GM23338 (cell line): ENCODE measurements around the gene PGBD5. TPM values are rescaled to one million over a fixed set of nuclear protein-coding genes. Genes with fewer than 3 reads are reported as not detected.

Source experiments
- ATAC-seq: fragments of 200-7000 bp; cut with Tn5 transposase; 3 replicates; pipeline ENCODE4 v1.9.1; 2020
- DNase-seq: peaks from one replicate; pipeline ENCODE4 v3.0.0-alpha.2; 2015; ENCODE audit warnings: low spot score
- H2AFZ ChIP-seq: fragments of 200-600 bp; sonication (generic); 2 replicates; pipeline ENCODE4 v1.8.0; 2016; ENCODE audit warnings: antibody characterized with exemption, mild to moderate bottlenecking, moderate library complexity
- H3F3A ChIP-seq: fragments of 200-600 bp; sonication (generic); replicated peaks from 2 replicates; pipeline ENCODE4 v1.8.0; 2017; ENCODE audit warnings: antibody characterized with exemption, mixed run types, low read depth
- H3K27ac ChIP-seq: fragments of 200-600 bp; sonication (generic); 2 replicates; pipeline ENCODE4 v1.6.1; 2016; ENCODE audit warnings: low read depth
- H3K27me3 ChIP-seq: fragments of 200-600 bp; sonication (generic); 2 replicates; pipeline ENCODE4 v1.8.0; 2016; ENCODE audit warnings: mild to moderate bottlenecking, mixed run types, moderate library complexity; ENCODE audit not compliant: insufficient read depth
- H3K36me3 ChIP-seq: fragments of 200-600 bp; sonication (generic); 2 replicates; pipeline ENCODE4 v1.8.0; 2016; ENCODE audit warnings: mild to moderate bottlenecking; ENCODE audit not compliant: insufficient read depth
- H3K4me1 ChIP-seq: fragments of 200-600 bp; sonication (generic); 2 replicates; pipeline ENCODE4 v1.8.0; 2016; ENCODE audit warnings: mild to moderate bottlenecking, moderate library complexity; ENCODE audit not compliant: insufficient read depth
- H3K4me2 ChIP-seq: fragments of 200-600 bp; sonication (generic); 2 replicates; pipeline ENCODE4 v1.7.1; 2017; ENCODE audit warnings: mixed run types
- H3K4me3 ChIP-seq: fragments of 200-600 bp; sonication (generic); 2 replicates; pipeline ENCODE4 v1.6.1; 2016; ENCODE audit warnings: mixed run types
- H3K79me2 ChIP-seq: fragments of 200-600 bp; sonication (generic); replicated peaks from 2 replicates; pipeline ENCODE4 v1.8.0; 2017; ENCODE audit warnings: mild to moderate bottlenecking; ENCODE audit not compliant: insufficient read depth
- H3K9me2 ChIP-seq: fragments of 200-600 bp; sonication (generic); 2 replicates; pipeline ENCODE4 v1.8.0; 2017; ENCODE audit not compliant: insufficient read depth
- H4K20me1 ChIP-seq: fragments of 200-600 bp; sonication (generic); replicated peaks from 2 replicates; pipeline ENCODE4 v1.8.0; 2017; ENCODE audit warnings: mild to moderate bottlenecking; ENCODE audit not compliant: insufficient read depth
- H3K27ac Mint-ChIP-seq: 2 replicates; pipeline ENCODE4 v1.8.0; 2020; ENCODE audit warnings: inconsistent platforms, mild to moderate bottlenecking, moderate library complexity, mixed read lengths
- H3K27me3 Mint-ChIP-seq: 3 replicates; pipeline ENCODE4 v1.8.0; 2022; ENCODE audit warnings: low read depth, mild to moderate bottlenecking, moderate library complexity, mixed read lengths, inconsistent platforms; ENCODE audit not compliant: insufficient read depth, poor library complexity
- H3K36me3 Mint-ChIP-seq: 3 replicates; pipeline ENCODE4 v1.8.0; 2021; ENCODE audit warnings: low read depth, mild to moderate bottlenecking, inconsistent platforms, moderate library complexity, mixed read lengths
- H3K4me1 Mint-ChIP-seq: 3 replicates; pipeline ENCODE4 v1.8.0; 2020; ENCODE audit warnings: mild to moderate bottlenecking, inconsistent platforms, mixed read lengths
- H3K4me3 Mint-ChIP-seq: 3 replicates; pipeline ENCODE4 v1.8.0; 2021; ENCODE audit warnings: moderate library complexity, mild to moderate bottlenecking, inconsistent platforms, mixed read lengths
- H3K9me3 Mint-ChIP-seq: 3 replicates; pipeline ENCODE4 v1.8.0; 2020; ENCODE audit warnings: moderate library complexity, mild to moderate bottlenecking, inconsistent platforms, mixed read lengths
- NANOG ChIP-seq: IDR thresholded peaks from 2 replicates; pipeline ENCODE4 v1.6.1; 2016; ENCODE audit warnings: antibody characterized with exemption, borderline replicate concordance
- REST ChIP-seq: IDR thresholded peaks from one replicate; pipeline ENCODE4 v1.6.1; 2018; ENCODE audit warnings: antibody characterized with exemption; ENCODE audit not compliant: unreplicated experiment
- ZNF331 ChIP-seq: fragments of 250-450 bp; sonication (Bioruptor Pico); IDR thresholded peaks from 2 replicates; pipeline ENCODE4 v1.5.0; 2020; ENCODE audit warnings: low read depth, mild to moderate bottlenecking, moderate library complexity
- polyA plus RNA-seq: library from polyadenylated mRNA; unstranded; fragments of >200 nt; fragmentation: Nextera tagmentation; extraction: Ambion mirVana; gene quantifications from 2 replicates; pipeline ENCODE4 v1.2.1, GENCODE V29; 2016
- total RNA-seq: library from RNA; depleted of rRNA; stranded (reverse); fragments of >200 nt; shearing (Covaris generic); gene quantifications from 2 replicates; pipeline ENCODE4 v1.2.3, GENCODE V29; 2014
- TF ChIP-seq, protein P1 (sequence below): IDR thresholded peaks from 2 replicates; pipeline ENCODE4 v1.6.1; 2016; ENCODE audit warnings: antibody characterized with exemption
- TF ChIP-seq, protein P2 (sequence below): fragments of 250-450 bp; sonication (Bioruptor Pico); IDR thresholded peaks from 2 replicates; pipeline ENCODE4 v1.5.0; 2020; ENCODE audit warnings: mild to moderate bottlenecking, moderate library complexity

Gene PGBD5
- total and polyA plus RNA-seq, 2 experiments from 2014 or later, result 3.4 to 16.6 TPM

DNA sequence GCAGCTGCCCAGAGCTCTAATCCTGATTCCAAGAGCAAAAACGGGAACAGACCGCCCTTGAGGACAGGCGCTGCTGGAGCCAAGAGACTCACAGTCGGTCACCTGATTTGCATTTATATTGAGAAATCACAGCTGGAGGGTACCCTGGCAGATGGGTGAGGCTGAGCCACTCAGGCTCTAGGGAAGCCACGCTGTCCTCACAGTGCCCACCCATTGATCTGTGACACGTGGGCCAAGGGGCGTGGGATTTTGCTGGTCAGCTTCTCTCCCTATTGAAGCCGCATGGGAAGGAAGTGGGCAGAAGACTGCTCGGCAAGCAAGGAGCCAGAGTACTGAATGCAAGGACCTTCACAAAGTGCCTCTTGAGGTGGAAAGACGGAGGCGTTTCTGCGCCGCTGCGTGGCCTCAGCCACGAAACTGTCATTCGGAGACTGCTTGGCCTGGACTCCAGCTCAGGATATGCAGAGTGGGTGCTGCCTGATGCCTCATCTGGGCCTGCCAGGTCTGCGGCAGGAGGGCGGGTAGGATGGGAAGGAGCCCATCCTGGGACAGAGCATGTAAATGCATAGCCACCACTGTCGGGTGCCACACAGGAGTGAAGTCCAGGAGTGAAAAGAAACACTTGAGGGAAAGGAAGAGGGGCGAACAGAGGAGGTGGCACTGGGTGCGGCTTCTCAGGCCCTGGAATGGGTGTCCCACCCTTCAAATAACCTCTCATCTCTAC is 139.8 kb downstream of the PGBD5 start:
- H3K36me3 Mint-ChIP-seq, result no peaks in the 10 kb centered on the region; the same call in 2 of the 3 replicates
- no peak for DNase-seq
- H3K36me3 ChIP-seq, result no peaks in the 10 kb centered on the region
- no peak overlapping the region for H3K4me3 Mint-ChIP-seq
- H3K9me2 ChIP-seq, result no peaks in the 10 kb centered on the region
- peak; percentile 40 for ATAC-seq
- no peaks in the 10 kb centered on the region for H3K79me2 ChIP-seq
- peaks cover 11% of the 10 kb centered on the region for H3K27me3 Mint-ChIP-seq
- H3K9me3 Mint-ChIP-seq, result no peaks in the 10 kb centered on the region
- no peak overlapping the region for H3K27ac ChIP-seq
- TF ChIP-seq, protein P1, sequence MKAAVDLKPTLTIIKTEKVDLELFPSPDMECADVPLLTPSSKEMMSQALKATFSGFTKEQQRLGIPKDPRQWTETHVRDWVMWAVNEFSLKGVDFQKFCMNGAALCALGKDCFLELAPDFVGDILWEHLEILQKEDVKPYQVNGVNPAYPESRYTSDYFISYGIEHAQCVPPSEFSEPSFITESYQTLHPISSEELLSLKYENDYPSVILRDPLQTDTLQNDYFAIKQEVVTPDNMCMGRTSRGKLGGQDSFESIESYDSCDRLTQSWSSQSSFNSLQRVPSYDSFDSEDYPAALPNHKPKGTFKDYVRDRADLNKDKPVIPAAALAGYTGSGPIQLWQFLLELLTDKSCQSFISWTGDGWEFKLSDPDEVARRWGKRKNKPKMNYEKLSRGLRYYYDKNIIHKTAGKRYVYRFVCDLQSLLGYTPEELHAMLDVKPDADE, result no peak
- no peak for TF ChIP-seq NANOG
- TF ChIP-seq, protein P2, sequence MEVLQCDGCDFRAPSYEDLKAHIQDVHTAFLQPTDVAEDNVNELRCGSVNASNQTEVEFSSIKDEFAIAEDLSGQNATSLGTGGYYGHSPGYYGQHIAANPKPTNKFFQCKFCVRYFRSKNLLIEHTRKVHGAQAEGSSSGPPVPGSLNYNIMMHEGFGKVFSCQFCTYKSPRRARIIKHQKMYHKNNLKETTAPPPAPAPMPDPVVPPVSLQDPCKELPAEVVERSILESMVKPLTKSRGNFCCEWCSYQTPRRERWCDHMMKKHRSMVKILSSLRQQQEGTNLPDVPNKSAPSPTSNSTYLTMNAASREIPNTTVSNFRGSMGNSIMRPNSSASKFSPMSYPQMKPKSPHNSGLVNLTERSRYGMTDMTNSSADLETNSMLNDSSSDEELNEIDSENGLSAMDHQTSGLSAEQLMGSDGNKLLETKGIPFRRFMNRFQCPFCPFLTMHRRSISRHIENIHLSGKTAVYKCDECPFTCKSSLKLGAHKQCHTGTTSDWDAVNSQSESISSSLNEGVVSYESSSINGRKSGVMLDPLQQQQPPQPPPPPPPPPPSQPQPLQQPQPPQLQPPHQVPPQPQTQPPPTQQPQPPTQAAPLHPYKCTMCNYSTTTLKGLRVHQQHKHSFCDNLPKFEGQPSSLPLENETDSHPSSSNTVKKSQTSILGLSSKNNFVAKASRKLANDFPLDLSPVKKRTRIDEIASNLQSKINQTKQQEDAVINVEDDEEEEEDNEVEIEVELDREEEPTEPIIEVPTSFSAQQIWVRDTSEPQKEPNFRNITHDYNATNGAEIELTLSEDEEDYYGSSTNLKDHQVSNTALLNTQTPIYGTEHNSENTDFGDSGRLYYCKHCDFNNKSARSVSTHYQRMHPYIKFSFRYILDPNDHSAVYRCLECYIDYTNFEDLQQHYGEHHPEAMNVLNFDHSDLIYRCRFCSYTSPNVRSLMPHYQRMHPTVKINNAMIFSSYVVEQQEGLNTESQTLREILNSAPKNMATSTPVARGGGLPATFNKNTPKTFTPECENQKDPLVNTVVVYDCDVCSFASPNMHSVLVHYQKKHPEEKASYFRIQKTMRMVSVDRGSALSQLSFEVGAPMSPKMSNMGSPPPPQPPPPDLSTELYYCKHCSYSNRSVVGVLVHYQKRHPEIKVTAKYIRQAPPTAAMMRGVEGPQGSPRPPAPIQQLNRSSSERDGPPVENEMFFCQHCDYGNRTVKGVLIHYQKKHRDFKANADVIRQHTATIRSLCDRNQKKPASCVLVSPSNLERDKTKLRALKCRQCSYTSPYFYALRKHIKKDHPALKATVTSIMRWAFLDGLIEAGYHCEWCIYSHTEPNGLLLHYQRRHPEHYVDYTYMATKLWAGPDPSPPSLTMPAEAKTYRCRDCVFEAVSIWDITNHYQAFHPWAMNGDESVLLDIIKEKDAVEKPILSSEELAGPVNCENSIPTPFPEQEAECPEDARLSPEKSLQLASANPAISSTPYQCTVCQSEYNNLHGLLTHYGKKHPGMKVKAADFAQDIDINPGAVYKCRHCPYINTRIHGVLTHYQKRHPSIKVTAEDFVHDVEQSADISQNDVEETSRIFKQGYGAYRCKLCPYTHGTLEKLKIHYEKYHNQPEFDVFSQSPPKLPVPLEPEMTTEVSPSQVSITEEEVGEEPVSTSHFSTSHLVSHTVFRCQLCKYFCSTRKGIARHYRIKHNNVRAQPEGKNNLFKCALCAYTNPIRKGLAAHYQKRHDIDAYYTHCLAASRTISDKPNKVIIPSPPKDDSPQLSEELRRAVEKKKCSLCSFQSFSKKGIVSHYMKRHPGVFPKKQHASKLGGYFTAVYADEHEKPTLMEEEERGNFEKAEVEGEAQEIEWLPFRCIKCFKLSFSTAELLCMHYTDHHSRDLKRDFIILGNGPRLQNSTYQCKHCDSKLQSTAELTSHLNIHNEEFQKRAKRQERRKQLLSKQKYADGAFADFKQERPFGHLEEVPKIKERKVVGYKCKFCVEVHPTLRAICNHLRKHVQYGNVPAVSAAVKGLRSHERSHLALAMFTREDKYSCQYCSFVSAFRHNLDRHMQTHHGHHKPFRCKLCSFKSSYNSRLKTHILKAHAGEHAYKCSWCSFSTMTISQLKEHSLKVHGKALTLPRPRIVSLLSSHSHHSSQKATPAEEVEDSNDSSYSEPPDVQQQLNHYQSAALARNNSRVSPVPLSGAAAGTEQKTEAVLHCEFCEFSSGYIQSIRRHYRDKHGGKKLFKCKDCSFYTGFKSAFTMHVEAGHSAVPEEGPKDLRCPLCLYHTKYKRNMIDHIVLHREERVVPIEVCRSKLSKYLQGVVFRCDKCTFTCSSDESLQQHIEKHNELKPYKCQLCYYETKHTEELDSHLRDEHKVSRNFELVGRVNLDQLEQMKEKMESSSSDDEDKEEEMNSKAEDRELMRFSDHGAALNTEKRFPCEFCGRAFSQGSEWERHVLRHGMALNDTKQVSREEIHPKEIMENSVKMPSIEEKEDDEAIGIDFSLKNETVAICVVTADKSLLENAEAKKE (CRISPR knock-in tag), result no peak
- TF ChIP-seq ZNF331 (CRISPR knock-in tag), result no peak
- no peak for TF ChIP-seq REST
- H3K4me1 Mint-ChIP-seq, result peaks cover 16% of the 10 kb centered on the region
- peaks cover 4% of the 10 kb centered on the region; the same call in 1 of the 2 replicates for H3K27me3 ChIP-seq
- no peak overlapping the region for H3K4me3 ChIP-seq
- H2AFZ ChIP-seq, result no peak overlapping the region
- H4K20me1 ChIP-seq, result no peaks in the 10 kb centered on the region
- H3F3A ChIP-seq, result 0 out of 2 replicates have a peak, but pooled peaks cover 1% of the 10 kb centered on the region
- peaks cover 7% of the 10 kb centered on the region; the same call in 1 of the 2 replicates for H3K4me1 ChIP-seq
- H3K27ac Mint-ChIP-seq, result no peak overlapping the region
- H3K4me2 ChIP-seq, result no peak overlapping the region
